GM12878 (cell line): ENCODE data around the gene PHAF1. TPM values are rescaled to one million over a fixed set of nuclear protein-coding genes. Genes with fewer than 3 reads are reported as not detected.

ENCODE experiments used
- ATAC-seq: fragments of 200-7000 bp; cut with Tn5 transposase; 3 replicates; pipeline ENCODE4 v1.9.1; 2020; ENCODE audit warnings: mild to moderate bottlenecking, moderate library complexity
- BruUV-seq: library from RNA; stranded (reverse); fragments of 400-500 nt; replicated peaks from 2 replicates; lab custom pipeline; 2021; lab: Mats Ljungman, UMichigan
- CTCF ChIA-PET: fragments of 300-600 bp; sonication (Branson Sonifier 250); formaldehyde crosslinking; extraction: SDS; loops from one replicate; lab custom pipeline; 2021; ENCODE audit warnings: inconsistent platforms; lab: Yijun Ruan, JAX
- POLR2A ChIA-PET: fragments of 350-600 bp; formaldehyde crosslinking; extraction: SDS; loops from one replicate; lab custom pipeline; 2021; ENCODE audit warnings: inconsistent platforms; lab: Charles Lee
- RAD21 ChIA-PET: fragments of 300-600 bp; sonication (Branson Sonifier 250); formaldehyde crosslinking; loops from one replicate; lab custom pipeline; 2023; ENCODE audit warnings: antibody characterized with exemption; ENCODE audit not compliant: unreplicated experiment; lab: Charles Lee
- SMC1A ChIA-PET: fragments of 300-600 bp; sonication (Branson Sonifier 250); formaldehyde crosslinking; loops from one replicate; lab custom pipeline; 2023; ENCODE audit not compliant: unreplicated experiment, uncharacterized antibody; lab: Charles Lee
- DNase-seq: peaks from one replicate; pipeline ENCODE4 v3.0.0-alpha.2; 2011; ENCODE audit warnings: low read depth, low spot score
- FAIRE-seq: peaks from 3 replicates; lab custom pipeline; 2011; peaks lifted over from hg19 to GRCh38; lab: Jason Lieb, UNC
- H2AFZ ChIP-seq: 2 replicates; pipeline ENCODE4 v1.6.0; 2011; ENCODE audit warnings: low read depth, low read length, control low read depth; ENCODE audit not compliant: control insufficient read depth
- H3K27ac ChIP-seq: 2 replicates; pipeline ENCODE4 v1.5.1; 2011; ENCODE audit warnings: control low read depth; ENCODE audit not compliant: control insufficient read depth, insufficient read depth
- H3K27me3 ChIP-seq, 2 experiments: replicated peaks in 1 of 2; 2 replicates each; pipeline versions ENCODE4 v1.6.0 to v1.6.1; 2011; ENCODE audit warnings: low read length in 1 of 2; ENCODE audit not compliant: control insufficient read depth in 2 of 2, insufficient read depth in 2 of 2
- H3K36me3 ChIP-seq, 2 experiments: 2 replicates each; pipeline ENCODE4 v1.5.1; 2011; ENCODE audit warnings: low read length in 1 of 2; ENCODE audit not compliant: control insufficient read depth in 2 of 2, insufficient read depth in 2 of 2
- H3K4me1 ChIP-seq: 2 replicates; pipeline ENCODE4 v1.6.1; 2011; ENCODE audit warnings: mild to moderate bottlenecking, low read length, moderate library complexity, mixed read lengths; ENCODE audit not compliant: control insufficient read depth, insufficient read depth
- H3K4me2 ChIP-seq: 2 replicates; pipeline ENCODE4 v1.6.0; 2011; ENCODE audit warnings: control low read depth; ENCODE audit not compliant: control insufficient read depth, insufficient read depth
- H3K4me3 ChIP-seq: fragments of 200-600 bp; sonication (generic); 2 replicates; pipeline ENCODE4 v1.5.1; 2016
- H3K79me2 ChIP-seq: 2 replicates; pipeline ENCODE4 v1.6.0; 2011; ENCODE audit warnings: low read length; ENCODE audit not compliant: control insufficient read depth, insufficient read depth
- H3K9ac ChIP-seq: 2 replicates; pipeline ENCODE4 v1.8.0; 2011; ENCODE audit warnings: low read length, control low read depth, mixed read lengths; ENCODE audit not compliant: control insufficient read depth, insufficient read depth
- H3K9me3 ChIP-seq: replicated peaks from 3 replicates; pipeline ENCODE4 v1.5.1; 2011; ENCODE audit warnings: mild to moderate bottlenecking, low read length; ENCODE audit not compliant: control insufficient read depth, insufficient read depth
- H4K20me1 ChIP-seq: 2 replicates; pipeline ENCODE4 v1.6.0; 2011; ENCODE audit not compliant: control insufficient read depth, insufficient read depth
- FOS ChIP-seq: IDR thresholded peaks from 3 replicates; pipeline ENCODE4 v1.6.1; 2011; ENCODE audit warnings: borderline replicate concordance; ENCODE audit not compliant: insufficient read length; ENCODE audit errors: extremely low read depth
- MXI1 ChIP-seq: fragments of 150-350 bp; IDR thresholded peaks from 2 replicates; pipeline ENCODE4 v1.6.1; 2011; ENCODE audit warnings: low read depth, mild to moderate bottlenecking, inconsistent platforms, low read length, improper control_type of control experiment
- POLR2AphosphoS5 ChIP-seq: IDR thresholded peaks from 2 replicates; pipeline ENCODE4 v1.6.1; 2011; ENCODE audit warnings: mild to moderate bottlenecking, low read length, inconsistent platforms
- SPI1 ChIP-seq: IDR thresholded peaks from 2 replicates; pipeline ENCODE4 v1.6.1; 2011; ENCODE audit warnings: low read depth, mild to moderate bottlenecking, low read length, moderate library complexity, borderline replicate concordance; ENCODE audit not compliant: insufficient read depth
- SUZ12 ChIP-seq: fragments of 200-600 bp; sonication (generic); IDR thresholded peaks from one replicate; pipeline ENCODE4 v1.6.1; 2018; ENCODE audit warnings: antibody characterized with exemption, mild to moderate bottlenecking; ENCODE audit not compliant: unreplicated experiment
- TCF12 ChIP-seq: IDR thresholded peaks from 2 replicates; pipeline ENCODE4 v1.6.1; 2011; ENCODE audit warnings: low read depth, mild to moderate bottlenecking, low read length
- WGBS: methylation state at CpG from one replicate; pipeline ENCODE4 v1.1.6; 2016; ENCODE audit warnings: low lambda C conversion rate; ENCODE audit not compliant: insufficient replicate concordance, insufficient coverage; ENCODE audit errors: missing lambda C conversion rate; 5-methylcytosine and 5-hydroxymethylcytosine counted together
- in situ Hi-C: fragments of 300-500 bp; cut with MboI; formaldehyde crosslinking; loops from 9 replicates; pipeline ENCODE4 v1.14.3; 2018; ENCODE audit warnings: mixed read lengths
- intact Hi-C: fragments of 100-400 bp; cut with micrococcal nuclease; formaldehyde crosslinking; loops from one replicate; pipeline ENCODE4 v1.14.2; 2022; ENCODE audit not compliant: unreplicated experiment
- polyA plus RNA-seq, 11 experiments: library from polyadenylated mRNA; depleted of rRNA in 4 of 11; unstranded in 6 of 11; stranded (reverse) in 5 of 11; fragments of >200 nt; fragmentation: Nextera tagmentation in 4 of 11; fragmentation: Illumina TruSeq in 1 of 11; extraction: Ambion mirVana in 4 of 11; extraction: Trizol in 1 of 11; gene quantifications; 1 replicate in 1 of 11; 2 replicates in 10 of 11; pipeline versions ENCODE4 v1.2.1 to v1.2.3, GENCODE V29; 2011 to 2016; ENCODE audit warnings: inconsistent platforms in 2 of 11, missing spikeins in 2 of 11, low read depth in 1 of 11
- total RNA-seq, 4 experiments: library from RNA; depleted of rRNA in 3 of 4; stranded (reverse); fragments of >200 nt in 3 of 4; fragmentation: Illumina TruSeq in 1 of 4; extraction: Trizol in 1 of 4; gene quantifications; 2 replicates each; pipeline versions ENCODE4 v1.2.1 to v1.2.3, GENCODE V29; 2013 to 2021

The PHAF1 gene
- total and polyA plus RNA-seq, 10 of the 15 experiments (the other 5 are each of a cell fraction or from before 2014, with no cell fraction given), result 4.5 to 20.9 (median 14.9) TPM

DNA sequence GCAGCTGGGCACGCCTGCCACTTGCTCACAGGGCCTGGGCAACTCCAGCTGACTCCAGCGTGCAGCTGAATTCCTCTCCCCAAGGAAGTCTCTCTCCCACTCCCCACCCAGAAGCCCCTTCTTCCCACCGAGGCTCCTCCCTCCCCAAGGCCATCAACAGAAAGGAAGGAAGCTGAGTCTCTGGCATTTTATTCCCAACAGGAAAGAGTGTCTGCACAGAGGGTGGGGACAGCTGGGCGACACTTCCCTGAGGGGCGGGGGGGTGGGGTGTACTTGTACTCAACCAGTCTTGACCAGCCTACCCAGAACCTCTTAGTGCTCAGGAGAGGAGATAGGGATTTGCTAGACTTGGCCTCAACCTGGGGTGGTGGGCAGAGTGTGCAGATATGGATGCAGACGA is 80.3 kb downstream of the PHAF1 start, which contains the start of gene EXOC3L1:
TSS of gene EXOC3L1 (minus strand) at position 96 of the 400 bp plus-strand sequence. CDS start 460 bp downstream, outside the sequence.
- intact Hi-C loops, result no loop called here
- Histone ChIP-seq H3K4me1 (peaks cover 8% of the 10 kb centered on the region), H4K20me1 (no peaks in the 10 kb centered on the region; the same call in 1 of the 2 replicates), H3K9me3 (no peaks in the 10 kb centered on the region), H3K4me3 (no peak within 1 kb of the TSS), H3K9ac (no peak within 1 kb of the TSS), H3K79me2 (peaks cover 23% of the 10 kb centered on the region), H2AFZ (no peak within 1 kb of the TSS), H3K36me3 (peaks cover 3 to 8% of the 10 kb centered on the region in 2 experiments)
- WGBS, result 25% methylated on average over 6 of the region's 6 CpGs
- FAIRE-seq (no peak), DNase-seq (no peak)
- CTCF ChIA-PET, result interaction anchor here (0.6 to 1.7 kb wide), 7 partner anchors 19 to 236 kb away, joined by 3 to 5 read pairs (median 4); partner anchors contain the start of genes NOL3 and TMEM208
- POLR2A ChIA-PET, result interaction anchor here (1.4 kb wide), 1 partner anchor 37 kb away, joined by 5 read pairs; the partner anchor contains the start of gene TMEM208
- RAD21 ChIA-PET, result interaction anchor here (0.6 kb wide), 1 partner anchor 207 kb away, joined by 3 read pairs; no protein-coding TSS in a partner anchor
- in situ Hi-C loops, result no loop called here
- no TSS peak for BruUV-seq
- TF ChIP-seq MXI1, result no peak
- TF ChIP-seq TCF12, result no peak
- no peak for TF ChIP-seq SUZ12
- TF ChIP-seq SPI1, result no peak
- no peak for TF ChIP-seq POLR2AphosphoS5
- no peak for TF ChIP-seq FOS
- TF ChIP-seq, all 136 proteins: peak for 0
- SMC1A ChIA-PET, result interaction anchor here (0.7 to 1.1 kb wide), 2 partner anchors 32 to 148 kb away, joined by 3 read pairs; no protein-coding TSS in a partner anchor
- H3K27me3 ChIP-seq, result no peaks in the 10 kb centered on the region
- no peak within 1 kb of the TSS for H3K27ac ChIP-seq
- no peak for ATAC-seq
- H3K4me2 ChIP-seq, result no peak within 1 kb of the TSS
